ENCODE data around the gene SMPDL3A.

Gene SMPDL3A

GRCh38 chr6:122853259-122853995 is 64.4 kb downstream of the SMPDL3A start:
- no peak for DNase-seq (ENCODE audit: low read depth in 2 of 2, low spot score in 1 of 2)

All from stimulated activated CD8-positive, alpha-beta memory T cell treated with anti-CD3 and anti-CD28 coated beads, Interleukin-4, amount 100 ng/mL, for 1 hour (primary cell).